ENCODE results near the gene SCOC.

DNA sequence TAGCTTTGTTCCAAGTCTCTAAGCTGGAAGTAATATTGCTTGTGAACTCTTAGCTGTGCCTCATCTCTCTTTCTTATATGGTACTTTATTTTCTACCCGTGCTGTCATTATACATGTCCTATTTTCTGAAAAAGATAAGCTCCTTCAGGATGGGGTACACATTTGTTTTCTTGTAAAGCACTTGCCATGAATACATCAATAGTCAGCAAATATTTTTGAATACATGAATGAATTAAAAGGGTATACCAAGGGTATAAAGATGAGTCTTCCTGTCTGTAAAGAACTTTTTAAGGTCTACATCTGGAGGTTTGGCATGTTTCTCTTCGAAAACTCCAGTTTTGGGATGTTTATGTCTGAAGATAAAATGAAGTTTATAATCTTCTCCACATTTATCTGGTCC lies 26.7 kb downstream of the SCOC start:
- TF ChIP-seq EZH2 (IDR thresholded peaks at IDR 0.05), result no peak
- no peak for TF ChIP-seq POLR2AphosphoS5 (IDR thresholded peaks at IDR 0.05; ENCODE audit: borderline replicate concordance, low read depth, low read length)
- TF ChIP-seq FOXP2 (optimal IDR thresholded peaks at IDR 0.05; ENCODE audit: control extremely low read depth, extremely low read length, insufficient read depth), result no peak

Measured in SK-N-MC (cell line).